HL-60 (cell line): ENCODE results near the gene SPINK14.

ENCODE experiments used
- DNase-seq, 2 experiments: peaks; one replicate each; pipeline ENCODE4 v3.0.0-alpha.2; 2010 to 2020; ENCODE audit warnings: low read depth in 1 of 2, low spot score in 1 of 2
- H3K27ac ChIP-seq: fragments of 250-450 bp; sonication (Bioruptor Pico); replicated peaks from 2 replicates; pipeline ENCODE4 v1.5.1; 2020; ENCODE audit warnings: mild to moderate bottlenecking, moderate library complexity
- H3K27me3 ChIP-seq: fragments of 250-450 bp; sonication (Bioruptor Pico); 2 replicates; pipeline ENCODE4 v1.5.1; 2021; ENCODE audit warnings: mild to moderate bottlenecking, moderate library complexity; ENCODE audit not compliant: insufficient read depth, poor library complexity, severe bottlenecking
- H3K4me3 ChIP-seq: replicated peaks from 2 replicates; pipeline ENCODE4 v1.5.1; 2011; ENCODE audit warnings: mild to moderate bottlenecking, control low read depth, low read length; ENCODE audit not compliant: insufficient read depth
- CTCF ChIP-seq: IDR thresholded peaks from one replicate; pipeline ENCODE4 v1.5.1; 2011; ENCODE audit warnings: low read length, control low read depth, inconsistent platforms; ENCODE audit not compliant: insufficient read depth
- GABPA ChIP-seq: IDR thresholded peaks from 2 replicates; pipeline ENCODE4 v1.6.1; 2012; ENCODE audit warnings: low read depth
- POLR2AphosphoS5 ChIP-seq: IDR thresholded peaks from 2 replicates; pipeline ENCODE4 v1.6.1; 2012; ENCODE audit warnings: low read depth
- REST ChIP-seq: IDR thresholded peaks from 2 replicates; pipeline ENCODE4 v1.6.1; 2012; ENCODE audit warnings: low read depth; ENCODE audit not compliant: insufficient replicate concordance
- SPI1 ChIP-seq: IDR thresholded peaks from 2 replicates; pipeline ENCODE4 v1.6.1; 2012; ENCODE audit warnings: low read depth, mild to moderate bottlenecking, borderline replicate concordance

The SPINK14 gene

GRCh38 chr5:148162038-148162437 lies 6.3 kb upstream of the SPINK14 start:
- H3K27me3 ChIP-seq = peaks cover 2% of the 10 kb centered on the region
- DNase-seq = no peak
- H3K27ac ChIP-seq = no peak overlapping the region
- no peak overlapping the region for H3K4me3 ChIP-seq
- TF ChIP-seq CTCF = no peak
- TF ChIP-seq REST = no peak
- TF ChIP-seq GABPA = no peak
- TF ChIP-seq POLR2AphosphoS5 = no peak
- no peak for TF ChIP-seq SPI1

GRCh38 chr5:148163345-148163744 lies 5.0 kb upstream of the SPINK14 start:
- DNase-seq = no peak
- Histone ChIP-seq H3K4me3 (no peak overlapping the region), H3K27me3 (peaks cover 2% of the 10 kb centered on the region), H3K27ac (no peak overlapping the region)
- TF ChIP-seq REST (no peak), POLR2AphosphoS5 (no peak), GABPA (no peak), SPI1 (no peak)

GRCh38 chr5:148166550-148167283 lies 1.6 kb upstream of the SPINK14 start:
- no peak for TF ChIP-seq SPI1
- TF ChIP-seq GABPA = no peak
- TF ChIP-seq REST = no peak
- TF ChIP-seq CTCF = no peak
- TF ChIP-seq POLR2AphosphoS5 = no peak
- H3K4me3 ChIP-seq = no peak overlapping the region
- peaks cover 2% of the 10 kb centered on the region for H3K27me3 ChIP-seq
- DNase-seq = no peak
- no peak overlapping the region for H3K27ac ChIP-seq
